Measurements from ENCODE around the gene CD209. TPM values are rescaled to one million over a fixed set of nuclear protein-coding genes. Genes with fewer than 3 reads are reported as not detected.

The CD209 gene
- total and polyA plus RNA-seq, 2 of the 8 experiments (the other 6 are each of a cell fraction or from before 2014, with no cell fraction given): 0.05 to 0.22 TPM

- Histone ChIP-seq H3K9me3 (ENCODE audit: insufficient read depth in 2 of 2, low read depth in 1 of 2, low read length in 1 of 2) (no peaks in the 10 kb centered on the region), H3K79me2 (ENCODE audit: control insufficient read depth in 1 of 2, insufficient read depth in 2 of 2, low read length in 2 of 2) (no peaks in the 10 kb centered on the region), H3K27ac (ENCODE audit: low read depth, low read length) (no peak overlapping the region), H3K4me1 (replicated peaks in 1 of 4; ENCODE audit: control insufficient read depth in 3 of 4, insufficient read depth in 4 of 4, low read length in 3 of 4) (peaks cover 0 to 19% (median 12%) of the 10 kb centered on the region in 4 experiments; a peak in 6 of 7 replicates), H2BK15ac (ENCODE audit: low read length) (peak overlapping the region; percentile 72; the same call in 1 of the 2 replicates), H3K4me3 (ENCODE audit: extremely low read depth in 1 of 4, insufficient read depth in 2 of 4, low read depth in 3 of 4, low read length in 4 of 4) (peak overlapping the region; percentile 23 to 62 (median 47)), H2BK120ac (replicated peaks; ENCODE audit: low read depth, low read length) (no peak overlapping the region), H4K5ac (ENCODE audit: insufficient read length, low read depth, low read length) (no peak overlapping the region), H3K23me2 (ENCODE audit: low read depth, low read length) (peaks cover 15% of the 10 kb centered on the region), H3K27me3 (replicated peaks in 1 of 4; ENCODE audit: control insufficient read depth in 3 of 4, extremely low read depth in 1 of 4, insufficient read depth in 3 of 4, low read length in 3 of 4) (peaks cover 13 to 35% (median 29%) of the 10 kb centered on the region in 4 experiments), H2BK5ac (ENCODE audit: low read depth, low read length) (no peak overlapping the region), H4K20me1 (replicated peaks in 1 of 2; ENCODE audit: control insufficient read depth in 1 of 2, insufficient read depth in 2 of 2, low read length in 2 of 2) (peaks cover 0 to 2% of the 10 kb centered on the region in 2 experiments), H3K4me2 (ENCODE audit: insufficient read depth in 1 of 2, low read depth in 2 of 2, low read length in 2 of 2) (peak overlapping the region; percentile 87 to 99), H2AK5ac (ENCODE audit: low read depth, low read length) (no peak overlapping the region), H3K36me3 (ENCODE audit: control insufficient read depth in 2 of 4, insufficient read depth in 4 of 4, low read length in 3 of 4) (no peaks in the 10 kb centered on the region), H2BK12ac (ENCODE audit: low read depth, low read length) (no peak overlapping the region), H3K9ac (replicated peaks in 1 of 4; ENCODE audit: extremely low read depth in 1 of 4, low read depth in 3 of 4, low read length in 3 of 4) (no peak overlapping the region; a peak in 1 of 7 replicates), H3K79me1 (ENCODE audit: low read depth, low read length) (no peaks in the 10 kb centered on the region), H4K91ac (replicated peaks; ENCODE audit: insufficient read length, low read length) (no peak overlapping the region), H4K8ac (ENCODE audit: extremely low read depth, insufficient read depth, low read length) (peak overlapping the region; percentile 79; the same call in 1 of the 2 replicates), H3K18ac (ENCODE audit: extremely low read depth, low read length) (no peak overlapping the region), H3K14ac (ENCODE audit: insufficient read length) (no peak overlapping the region), H3K56ac (replicated peaks; ENCODE audit: insufficient read length, low read depth, low read length) (no peak overlapping the region), H2BK20ac (ENCODE audit: low read length) (no peak overlapping the region), H3K23ac (ENCODE audit: insufficient read length) (no peak overlapping the region), H2AFZ (ENCODE audit: low read length) (0 out of 2 replicates have a peak overlapping the region, but pooled peaks have one; percentile 17), H3K4ac (replicated peaks; ENCODE audit: insufficient read length, low read depth, low read length) (no peak overlapping the region)
- POLR2A ChIA-PET (ENCODE audit: partially characterized antibody): interaction anchor here (4.0 kb wide), 1 partner anchor 10 kb away, joined by 13 read pairs; no protein-coding TSS in a partner anchor
- CTCF ChIA-PET (ENCODE audit: partially characterized antibody): interaction anchor here (0.7 to 1.4 kb wide), 3 partner anchors 11 to 63 kb away, joined by 3 to 5 read pairs (median 4); no protein-coding TSS in a partner anchor
- FAIRE-seq (no peak), DNase-seq (ENCODE audit: low read depth in 1 of 2, low spot score in 2 of 2) (peak in 1 of 2 experiments; percentile 89)
- WGBS, 2 experiments (ENCODE audit: extremely low coverage in 1 of 2, insufficient coverage in 1 of 2, insufficient read length in 1 of 2, insufficient replicate concordance in 2 of 2, low coverage in 1 of 2, low lambda C conversion rate in 2 of 2, missing lambda C conversion rate in 1 of 2): 12% methylated on average over 19 of the region's 31 CpGs; no CpG with 5 or more reads in 1 of the 2 experiments
- TF ChIP-seq, protein P1, sequence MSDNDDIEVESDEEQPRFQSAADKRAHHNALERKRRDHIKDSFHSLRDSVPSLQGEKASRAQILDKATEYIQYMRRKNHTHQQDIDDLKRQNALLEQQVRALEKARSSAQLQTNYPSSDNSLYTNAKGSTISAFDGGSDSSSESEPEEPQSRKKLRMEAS (IDR thresholded peaks at IDR 0.05): peak; percentile 70
- no peak for TF ChIP-seq RXRA (IDR thresholded peaks at IDR 0.05; ENCODE audit: insufficient read depth, low read depth, low read length)
- 0 out of 2 replicates have a peak, but pooled peaks have one; percentile 11 for TF ChIP-seq NRF1 (IDR thresholded peaks at IDR 0.05; ENCODE audit: low read depth, low read length)
- TF ChIP-seq, protein P2, sequence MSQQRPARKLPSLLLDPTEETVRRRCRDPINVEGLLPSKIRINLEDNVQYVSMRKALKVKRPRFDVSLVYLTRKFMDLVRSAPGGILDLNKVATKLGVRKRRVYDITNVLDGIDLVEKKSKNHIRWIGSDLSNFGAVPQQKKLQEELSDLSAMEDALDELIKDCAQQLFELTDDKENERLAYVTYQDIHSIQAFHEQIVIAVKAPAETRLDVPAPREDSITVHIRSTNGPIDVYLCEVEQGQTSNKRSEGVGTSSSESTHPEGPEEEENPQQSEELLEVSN (IDR thresholded peaks at IDR 0.05): peak; percentile 38; the same call in 1 of the 2 replicates
- no peak for TF ChIP-seq MAFK (IDR thresholded peaks at IDR 0.05; ENCODE audit: low read depth, low read length)
- TF ChIP-seq SIRT6 (IDR thresholded peaks at IDR 0.05; ENCODE audit: low read length): no peak
- no peak for TF ChIP-seq CEBPB (IDR thresholded peaks at IDR 0.05; ENCODE audit: low read depth, low read length)
- TF ChIP-seq BCL11A (IDR thresholded peaks at IDR 0.05; ENCODE audit: low read depth in 2 of 2, low read length in 2 of 2): no peak
- TF ChIP-seq ASH2L (IDR thresholded peaks at IDR 0.05; ENCODE audit: low read length): no peak
- TF ChIP-seq FOSL1 (IDR thresholded peaks at IDR 0.05; ENCODE audit: insufficient read depth, low read depth, low read length): no peak
- no peak for TF ChIP-seq SP4 (IDR thresholded peaks at IDR 0.05; ENCODE audit: low read length)
- 0 out of 2 replicates have a peak, but pooled peaks have one; percentile 6 for TF ChIP-seq TCF12 (IDR thresholded peaks at IDR 0.05; ENCODE audit: low read depth, low read length)
- no peak for TF ChIP-seq CBX5 (IDR thresholded peaks at IDR 0.05; ENCODE audit: low read depth, low read length)
Measured at GRCh38 chr19:7789447-7789846, 42.1 kb upstream of the CD209 start.

All from H1 (cell line).